ENCODE data around the gene GCK. TPM values are rescaled to one million over a fixed set of nuclear protein-coding genes. Genes with fewer than 3 reads are reported as not detected.

Gene GCK
- total RNA-seq, 2 experiments from 2014 or later, result 1.1 to 1.3 TPM

DNA sequence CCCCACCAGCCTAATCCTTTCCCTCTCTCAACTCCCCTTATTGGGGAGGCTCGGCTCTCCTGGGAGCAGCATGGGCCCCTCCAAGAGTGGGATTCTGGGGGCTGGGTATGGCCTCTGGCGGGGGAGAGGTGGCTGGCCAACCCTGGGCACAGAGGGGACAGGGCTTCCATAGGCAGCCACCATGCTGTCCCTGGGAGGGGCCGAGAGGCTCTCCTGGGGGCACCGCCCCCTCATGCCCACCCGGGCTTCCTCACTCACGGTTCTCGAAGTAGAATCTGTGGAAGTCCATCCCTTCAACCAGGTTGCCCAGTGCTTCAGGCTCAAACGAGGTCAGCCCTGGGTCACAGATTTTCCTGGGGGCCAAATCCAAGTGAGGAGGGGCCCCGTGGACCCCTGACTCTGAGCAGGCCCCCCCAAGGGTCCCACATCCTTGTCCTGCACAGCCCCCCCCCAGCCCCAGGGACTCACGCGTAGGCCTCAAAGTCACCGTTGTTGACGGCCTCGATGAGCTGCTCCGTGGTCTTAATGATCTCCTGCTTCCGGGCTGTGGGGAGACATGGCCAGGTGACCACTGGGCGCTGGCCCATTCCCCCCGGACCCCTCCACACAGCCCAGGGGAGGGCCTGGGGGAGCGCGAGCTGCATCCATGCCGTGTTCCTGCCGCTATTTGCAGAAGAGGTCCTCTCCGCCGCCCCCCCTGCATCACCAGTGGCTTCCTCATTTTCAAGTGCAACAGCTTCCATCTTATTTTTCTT is 31.3 kb upstream of the GCK start:
- H3K27me3 Mint-ChIP-seq, result no peaks in the 10 kb centered on the region
- no peak for DNase-seq
- no peak overlapping the region for H3K4me3 Mint-ChIP-seq

DNA sequence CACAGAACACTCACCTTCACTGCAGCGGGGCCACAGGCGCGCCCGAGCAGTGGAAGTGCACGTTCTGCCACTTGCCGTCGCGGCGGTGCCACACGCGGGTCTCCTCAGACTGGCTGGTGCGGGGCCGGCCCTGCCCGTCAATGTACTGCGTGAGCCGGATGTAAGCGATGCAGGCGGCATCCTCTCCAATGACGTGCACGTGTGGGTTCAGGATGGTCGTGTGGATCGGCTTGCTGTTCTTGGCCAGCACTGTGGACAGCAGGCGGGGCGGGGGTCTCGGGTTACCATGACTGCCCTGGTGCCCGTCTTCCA is 30.8 kb upstream of the GCK start:
- Mint-ChIP-seq H3K4me3 (no peak overlapping the region), H3K36me3 (no peaks in the 10 kb centered on the region), H3K27me3 (no peaks in the 10 kb centered on the region), H3K4me1 (ENCODE audit: low read depth) (no peaks in the 10 kb centered on the region), H3K9me3 (no peaks in the 10 kb centered on the region), H3K27ac (no peak overlapping the region)
- intact Hi-C loops (cut with micrococcal nuclease), result no loop called here
- no peak for DNase-seq
- ChIA-PET CTCF (interaction anchor here (0.8 kb wide), 1 partner anchor 19 kb away, joined by 3 read pairs; the partner anchor contains the start of gene YKT6), POLR2A (no interaction called here)

More for the DNA sequence above, 31.3 kb upstream of the GCK start:
- CTCF ChIA-PET, result interaction anchor here (0.8 kb wide), 1 partner anchor 19 kb away, joined by 3 read pairs; the partner anchor contains the start of gene YKT6
- H3K9me3 Mint-ChIP-seq, result no peaks in the 10 kb centered on the region
- H3K36me3 Mint-ChIP-seq, result no peaks in the 10 kb centered on the region
- intact Hi-C loops (cut with micrococcal nuclease), result no loop called here
- H3K27ac Mint-ChIP-seq, result no peak overlapping the region
- POLR2A ChIA-PET, result interaction anchor here (0.6 kb wide), 1 partner anchor 13 kb away, joined by 4 read pairs; no protein-coding TSS in a partner anchor
- H3K4me1 Mint-ChIP-seq (ENCODE audit: low read depth), result no peaks in the 10 kb centered on the region

DNA sequence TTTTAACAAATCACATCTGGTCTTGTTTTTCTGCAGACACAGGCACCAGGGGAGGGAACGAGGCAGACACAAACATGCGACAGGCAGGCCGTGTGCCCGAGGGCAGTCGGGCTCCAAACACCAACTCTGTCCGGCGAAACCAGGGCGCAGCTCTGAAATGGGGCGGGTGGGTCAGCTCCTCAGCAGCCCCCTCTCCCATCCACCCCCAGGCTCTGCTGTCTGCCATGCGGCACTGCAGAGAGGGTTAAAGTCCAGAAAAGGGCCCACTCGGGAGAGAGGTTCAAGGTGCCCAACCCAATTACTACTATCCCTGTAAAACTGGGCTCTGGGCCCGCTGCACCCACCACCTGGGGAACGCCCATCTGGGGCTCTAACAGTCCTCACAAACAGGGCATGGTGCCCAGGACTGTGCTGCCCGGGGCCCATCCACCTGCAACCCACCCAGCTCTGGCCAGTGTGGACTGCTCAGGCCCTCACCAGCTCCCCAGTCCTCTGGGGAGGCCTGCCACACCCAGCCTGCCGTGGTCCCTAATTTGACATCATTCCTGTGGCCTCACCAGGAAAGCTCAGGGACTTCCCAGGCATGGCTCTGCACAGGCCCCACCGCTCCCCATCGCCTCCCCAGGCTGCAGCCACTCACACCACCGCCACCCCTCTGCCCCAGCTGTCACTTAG is 30.3 kb upstream of the GCK start:
- Mint-ChIP-seq H3K36me3 (no peaks in the 10 kb centered on the region), H3K4me3 (no peak overlapping the region), H3K27me3 (no peaks in the 10 kb centered on the region), H3K9me3 (no peaks in the 10 kb centered on the region), H3K27ac (no peak overlapping the region), H3K4me1 (ENCODE audit: low read depth) (no peaks in the 10 kb centered on the region)
- intact Hi-C loops (cut with micrococcal nuclease), result no loop called here
- no peak for DNase-seq
- ChIA-PET POLR2A (no interaction called here), CTCF (interaction anchor here (0.8 kb wide), 1 partner anchor 18 kb away, joined by 3 read pairs; the partner anchor contains the start of gene YKT6)

- CTCF ChIA-PET, result no interaction called here
These were observed 29.4 kb upstream of the GCK start for GRCh38 chr7:44218418-44219201.

GRCh38 chr7:44217852-44218402 is 28.7 kb upstream of the GCK start:
- no peak for DNase-seq

More at GRCh38 chr7:44218418-44219201, 29.4 kb upstream of the GCK start:
- DNase-seq, result no peak
- no peaks in the 10 kb centered on the region for H3K9me3 Mint-ChIP-seq
- H3K36me3 Mint-ChIP-seq, result peaks cover 3% of the 10 kb centered on the region
- H3K4me1 Mint-ChIP-seq (ENCODE audit: low read depth), result no peaks in the 10 kb centered on the region
- H3K27ac Mint-ChIP-seq, result no peak overlapping the region
- POLR2A ChIA-PET, result no interaction called here
- no peaks in the 10 kb centered on the region for H3K27me3 Mint-ChIP-seq
- intact Hi-C loops (cut with micrococcal nuclease), result no loop called here
- no peak overlapping the region for H3K4me3 Mint-ChIP-seq

DNA sequence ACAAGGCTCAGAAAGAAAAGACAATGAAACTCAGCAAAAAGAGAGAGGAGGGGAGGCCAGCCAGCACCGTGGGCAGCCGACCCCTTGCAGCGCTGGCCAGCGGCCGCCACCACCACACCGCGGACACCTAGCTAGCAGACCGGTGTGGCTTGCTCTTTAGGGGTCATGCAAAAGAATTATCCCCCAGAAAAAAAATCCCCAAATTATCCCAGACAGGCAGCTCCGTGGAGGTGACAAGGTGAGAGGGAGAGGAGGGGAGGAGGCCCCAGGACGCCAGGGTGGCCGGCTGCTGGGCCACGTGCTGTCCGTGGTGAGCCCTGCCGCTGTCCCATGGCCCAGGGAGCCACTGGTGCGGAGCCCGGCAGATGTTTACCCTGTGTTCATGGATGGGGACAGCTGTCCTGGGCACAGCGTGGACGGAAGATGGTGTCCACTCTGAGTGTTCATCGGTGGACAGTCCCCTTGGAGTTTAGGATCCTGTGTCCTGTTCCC is 28.0 kb upstream of the GCK start:
- H3K9me3 Mint-ChIP-seq, result no peaks in the 10 kb centered on the region
- H3K27me3 Mint-ChIP-seq, result no peaks in the 10 kb centered on the region
- H3K4me3 Mint-ChIP-seq, result no peak overlapping the region
- ChIA-PET POLR2A (no interaction called here), CTCF (no interaction called here)
- no peak overlapping the region for H3K27ac Mint-ChIP-seq
- H3K4me1 Mint-ChIP-seq (ENCODE audit: low read depth), result no peaks in the 10 kb centered on the region
- peaks cover 3% of the 10 kb centered on the region for H3K36me3 Mint-ChIP-seq
- no peak for DNase-seq
- intact Hi-C loops (cut with micrococcal nuclease), result no loop called here

More at GRCh38 chr7:44217852-44218402, 28.7 kb upstream of the GCK start:
- no peak overlapping the region for H3K27ac Mint-ChIP-seq
- no peaks in the 10 kb centered on the region for H3K9me3 Mint-ChIP-seq
- H3K4me3 Mint-ChIP-seq, result no peak overlapping the region
- ChIA-PET POLR2A (no interaction called here), CTCF (no interaction called here)
- no peaks in the 10 kb centered on the region for H3K27me3 Mint-ChIP-seq
- intact Hi-C loops (cut with micrococcal nuclease), result no loop called here
- no peaks in the 10 kb centered on the region for H3K4me1 Mint-ChIP-seq (ENCODE audit: low read depth)
- H3K36me3 Mint-ChIP-seq, result peaks cover 3% of the 10 kb centered on the region

GRCh38 chr7:44216521-44217222 is 27.4 kb upstream of the GCK start:
- CTCF ChIA-PET, result no interaction called here
- no peaks in the 10 kb centered on the region for H3K27me3 Mint-ChIP-seq
- intact Hi-C loops (cut with micrococcal nuclease), result no loop called here
- DNase-seq, result no peak
- H3K4me1 Mint-ChIP-seq (ENCODE audit: low read depth), result no peaks in the 10 kb centered on the region
- POLR2A ChIA-PET, result no interaction called here
- H3K36me3 Mint-ChIP-seq, result peaks cover 4% of the 10 kb centered on the region
- no peak overlapping the region for H3K4me3 Mint-ChIP-seq
- no peak overlapping the region for H3K27ac Mint-ChIP-seq
- no peaks in the 10 kb centered on the region for H3K9me3 Mint-ChIP-seq

DNA sequence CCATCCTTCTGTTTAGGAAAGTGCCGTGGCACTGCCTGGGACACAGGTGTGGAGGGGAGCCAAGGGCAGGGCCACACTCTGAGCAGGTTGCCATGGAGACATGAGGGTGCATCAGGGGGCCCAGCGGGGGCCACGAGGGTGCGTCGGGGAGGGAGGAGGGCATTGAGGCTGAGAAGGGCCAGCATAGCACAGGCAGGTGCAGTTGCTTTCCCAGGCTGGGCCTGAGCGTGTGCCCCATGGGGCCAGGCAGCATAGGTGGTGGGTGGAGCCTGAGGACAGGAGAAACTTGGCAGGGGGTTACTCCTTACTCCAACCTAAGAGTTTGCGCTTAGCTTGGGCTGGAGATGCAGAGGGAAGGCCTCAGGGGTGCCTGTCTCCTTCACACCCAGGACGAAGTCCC is 26.8 kb upstream of the GCK start:
- ChIA-PET CTCF (no interaction called here), POLR2A (no interaction called here)
- DNase-seq, result no peak
- Mint-ChIP-seq H3K9me3 (no peaks in the 10 kb centered on the region), H3K36me3 (peaks cover 10% of the 10 kb centered on the region), H3K27ac (no peak overlapping the region), H3K27me3 (no peaks in the 10 kb centered on the region), H3K4me3 (no peak overlapping the region), H3K4me1 (ENCODE audit: low read depth) (no peaks in the 10 kb centered on the region)
- intact Hi-C loops (cut with micrococcal nuclease), result no loop called here

- Mint-ChIP-seq H3K27ac (no peak overlapping the region), H3K36me3 (peaks cover 12% of the 10 kb centered on the region), H3K27me3 (no peaks in the 10 kb centered on the region), H3K4me3 (no peak overlapping the region), H3K4me1 (ENCODE audit: low read depth) (no peaks in the 10 kb centered on the region), H3K9me3 (no peaks in the 10 kb centered on the region)
- ChIA-PET CTCF (interaction anchor here (1.3 kb wide), 1 partner anchor 15 kb away, joined by 6 read pairs; the partner anchor contains the start of gene YKT6), POLR2A (no interaction called here)
- intact Hi-C loops (cut with micrococcal nuclease), result no loop called here
- no peak for DNase-seq
These were observed 26.3 kb upstream of the GCK start for GRCh38 chr7:44215531-44215930.

GRCh38 chr7:44213877-44214388 is 24.7 kb upstream of the GCK start:
- Mint-ChIP-seq H3K9me3 (no peaks in the 10 kb centered on the region), H3K27ac (no peak overlapping the region), H3K27me3 (no peaks in the 10 kb centered on the region), H3K4me1 (ENCODE audit: low read depth) (no peaks in the 10 kb centered on the region), H3K36me3 (peaks cover 21% of the 10 kb centered on the region), H3K4me3 (no peak overlapping the region)
- ChIA-PET POLR2A (no interaction called here), CTCF (interaction anchor here (0.9 kb wide), 1 partner anchor 194 kb away, joined by 3 read pairs; no protein-coding TSS in a partner anchor)
- intact Hi-C loops (cut with micrococcal nuclease), result no loop called here
- no peak for DNase-seq

DNA sequence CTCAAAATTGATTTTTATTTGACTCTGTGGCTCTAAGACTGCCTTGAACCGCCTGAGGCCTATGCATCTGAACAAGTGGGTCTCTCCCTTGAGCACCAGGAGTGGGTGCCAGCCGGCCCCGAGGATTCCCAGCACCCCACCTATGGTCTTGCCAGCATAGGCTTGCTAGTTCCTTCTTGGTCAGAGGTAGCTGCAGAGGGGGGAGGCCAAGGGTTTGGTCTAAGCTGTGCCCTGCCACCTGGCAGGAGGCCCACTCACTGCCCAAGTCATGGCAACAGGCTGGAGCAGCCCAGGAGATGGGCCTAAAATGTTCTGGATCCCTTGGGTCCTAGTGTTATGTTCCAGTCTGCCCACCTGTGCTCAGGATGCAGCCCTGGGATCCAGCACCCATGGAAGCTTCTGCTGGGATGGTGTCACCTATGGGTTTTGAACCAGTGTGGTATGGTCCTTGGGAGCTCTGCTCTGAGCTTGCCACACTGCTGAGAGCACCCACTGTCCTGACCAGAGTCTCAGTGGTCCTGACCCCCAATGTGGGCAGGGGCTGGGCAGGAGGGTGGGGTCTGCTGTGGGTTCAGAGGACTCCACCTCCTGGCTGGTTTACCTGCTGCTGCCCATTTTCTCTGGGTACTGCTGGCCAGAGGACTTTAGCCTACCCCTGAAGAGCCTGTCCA is 24.1 kb upstream of the GCK start:
- Mint-ChIP-seq H3K27me3 (no peaks in the 10 kb centered on the region), H3K27ac (no peak overlapping the region), H3K36me3 (peaks cover 24% of the 10 kb centered on the region), H3K4me1 (ENCODE audit: low read depth) (no peaks in the 10 kb centered on the region), H3K9me3 (no peaks in the 10 kb centered on the region), H3K4me3 (no peak overlapping the region)
- no peak for DNase-seq
- CTCF ChIA-PET, result interaction anchor here (0.9 kb wide), 1 partner anchor 193 kb away, joined by 3 read pairs; no protein-coding TSS in a partner anchor
- intact Hi-C loops (cut with micrococcal nuclease), result no loop called here
- POLR2A ChIA-PET, result no interaction called here

Data from activated CD4-positive, alpha-beta memory T cell treated with anti-CD3 and anti-CD28 coated beads for 36 hours (primary cell).